GM04503 (cell line): ENCODE data around the gene MBOAT1.
A peak's percentile ranks its signal among the peaks of the same experiment; 100 is the strongest.
"Not testable (repeated sequence)": the region's sequence is repeated elsewhere in the genome, so short reads cannot be mapped to it uniquely, and the experiment has no call there.

Experiments used
- DNase-seq: peaks from one replicate; pipeline ENCODE4 v3.0.0-alpha.2; 2012; ENCODE audit warnings: low read depth

The MBOAT1 gene

GRCh38 chr6:20169786-20170185 is 42.5 kb downstream of the MBOAT1 start:
- DNase-seq, result no peak

- no peak for DNase-seq
Measured at GRCh38 chr6:20169119-20169557, 43.1 kb downstream of the MBOAT1 start.

- DNase-seq, result no peak
Measured at GRCh38 chr6:20168690-20169089, 43.6 kb downstream of the MBOAT1 start.

GRCh38 chr6:20167601-20168000 is 44.7 kb downstream of the MBOAT1 start:
- DNase-seq, result no peak

- no peak for DNase-seq
Measured at GRCh38 chr6:20166210-20166609, 46.1 kb downstream of the MBOAT1 start.

GRCh38 chr6:20162515-20162914 is 49.8 kb downstream of the MBOAT1 start:
- no peak for DNase-seq

- DNase-seq, result no peak
Measured at GRCh38 chr6:20160541-20161283, 51.6 kb downstream of the MBOAT1 start.

- peak; percentile 13 for DNase-seq
Measured at GRCh38 chr6:20159781-20160540, 52.3 kb downstream of the MBOAT1 start.

- DNase-seq, result no peak
Measured at GRCh38 chr6:20159098-20159497, 53.2 kb downstream of the MBOAT1 start.

GRCh38 chr6:20158676-20159075 is 53.6 kb downstream of the MBOAT1 start:
- no peak for DNase-seq

GRCh38 chr6:20156824-20157223 is 55.4 kb downstream of the MBOAT1 start:
- DNase-seq, result no peak

GRCh38 chr6:20154753-20155152 is 57.5 kb downstream of the MBOAT1 start:
- no peak for DNase-seq

- no peak for DNase-seq
Measured at GRCh38 chr6:20153194-20153593, 59.1 kb downstream of the MBOAT1 start.

GRCh38 chr6:20148433-20148832 is 63.8 kb downstream of the MBOAT1 start:
- DNase-seq, result no peak

- no peak for DNase-seq
Measured at GRCh38 chr6:20147469-20147868, 64.8 kb downstream of the MBOAT1 start.

GRCh38 chr6:20146831-20147230 is 65.4 kb downstream of the MBOAT1 start:
- DNase-seq, result not testable (repeated sequence)

GRCh38 chr6:20146291-20146690 is 66.0 kb downstream of the MBOAT1 start:
- DNase-seq, result no peak

- no peak for DNase-seq
Measured at GRCh38 chr6:20142866-20143265, 69.4 kb downstream of the MBOAT1 start.

GRCh38 chr6:20141931-20142330 is 70.3 kb downstream of the MBOAT1 start:
- no peak for DNase-seq

GRCh38 chr6:20139127-20139963 is 72.9 kb downstream of the MBOAT1 start:
- DNase-seq, result not testable (repeated sequence)

- DNase-seq, result no peak
Measured at GRCh38 chr6:20137837-20138236, 74.4 kb downstream of the MBOAT1 start.

- DNase-seq, result no peak
Measured at GRCh38 chr6:20137240-20137639, 75.0 kb downstream of the MBOAT1 start.
